SK-N-SH treated with all-trans-retinoic acid at 6 μM for 48 hours (cell line): ENCODE measurements around the gene PTPN1.

ENCODE experiments used
- ATAC-seq: fragments of 200-7000 bp; cut with Tn5 transposase; 3 replicates; pipeline ENCODE4 v1.9.1; 2020; ENCODE audit warnings: mild to moderate bottlenecking, moderate library complexity
- ARNTL ChIP-seq: fragments of 450-650 bp; formaldehyde crosslinking; IDR thresholded peaks from 2 replicates; pipeline ENCODE4 v1.5.0; 2020; ENCODE audit warnings: low read depth, mild to moderate bottlenecking, moderate library complexity, borderline replicate concordance
- BACH2 ChIP-seq: fragments of 250-450 bp; sonication (Bioruptor Pico); IDR thresholded peaks from 2 replicates; pipeline ENCODE4 v1.9.0; 2021; ENCODE audit warnings: mild to moderate bottlenecking, borderline replicate concordance
- CREB5 ChIP-seq: fragments of 250-450 bp; sonication (Bioruptor Pico); IDR thresholded peaks from 2 replicates; pipeline ENCODE4 v1.5.1; 2020; ENCODE audit warnings: low read depth, mild to moderate bottlenecking, moderate library complexity
- CSDC2 ChIP-seq: fragments of 250-450 bp; sonication (Bioruptor Pico); IDR thresholded peaks from 2 replicates; pipeline ENCODE4 v1.5.0; 2020; ENCODE audit warnings: mild to moderate bottlenecking, moderate library complexity
- CSRNP3 ChIP-seq: fragments of 250-450 bp; sonication (Bioruptor Pico); IDR thresholded peaks from 2 replicates; pipeline ENCODE4 v1.5.1; 2021; ENCODE audit warnings: mild to moderate bottlenecking, moderate library complexity
- ESRRG ChIP-seq: fragments of 250-450 bp; sonication (Bioruptor Pico); IDR thresholded peaks from 2 replicates; pipeline ENCODE4 v1.6.1; 2021; ENCODE audit warnings: mild to moderate bottlenecking
- ISL1 ChIP-seq: fragments of 250-450 bp; sonication (Bioruptor Pico); IDR thresholded peaks from 2 replicates; pipeline ENCODE4 v2.1.2; 2022; ENCODE audit warnings: mild to moderate bottlenecking, moderate library complexity
- PATZ1 ChIP-seq: fragments of 250-450 bp; sonication (Bioruptor Pico); IDR thresholded peaks from 2 replicates; pipeline ENCODE4 v1.8.0; 2020; ENCODE audit warnings: mild to moderate bottlenecking, moderate library complexity, borderline replicate concordance
- POU6F1 ChIP-seq: fragments of 250-450 bp; sonication (Bioruptor Pico); IDR thresholded peaks from 2 replicates; pipeline ENCODE4 v1.8.0; 2021; ENCODE audit warnings: low read depth, mild to moderate bottlenecking, moderate library complexity, borderline replicate concordance
- PPARA ChIP-seq: fragments of 250-450 bp; sonication (Bioruptor Pico); IDR thresholded peaks from 2 replicates; pipeline ENCODE4 v1.5.0; 2020; ENCODE audit warnings: mild to moderate bottlenecking, borderline replicate concordance
- RARB ChIP-seq: fragments of 250-450 bp; sonication (Bioruptor Pico); IDR thresholded peaks from 2 replicates; pipeline ENCODE4 v1.8.0; 2021; ENCODE audit warnings: mild to moderate bottlenecking, moderate library complexity
- SNAI2 ChIP-seq: fragments of 250-450 bp; sonication (Bioruptor Pico); IDR thresholded peaks from 2 replicates; pipeline ENCODE4 v1.5.0; 2020; ENCODE audit warnings: mild to moderate bottlenecking, moderate library complexity
- TCF4 ChIP-seq: fragments of 250-450 bp; sonication (Bioruptor Pico); IDR thresholded peaks from 2 replicates; pipeline ENCODE4 v1.8.0; 2021; ENCODE audit warnings: mild to moderate bottlenecking, moderate library complexity, borderline replicate concordance
- TOX ChIP-seq: fragments of 250-450 bp; sonication (Bioruptor Pico); IDR thresholded peaks from 2 replicates; pipeline ENCODE4 v1.8.0; 2021; ENCODE audit warnings: mild to moderate bottlenecking, moderate library complexity, borderline replicate concordance
- TSHZ2 ChIP-seq: fragments of 250-450 bp; sonication (Bioruptor Pico); IDR thresholded peaks from 2 replicates; pipeline ENCODE4 v1.5.0; 2020; ENCODE audit warnings: mild to moderate bottlenecking, moderate library complexity
- ZC3H10 ChIP-seq: fragments of 250-450 bp; sonication (Bioruptor Pico); IDR thresholded peaks from 2 replicates; pipeline ENCODE4 v1.5.1; 2021; ENCODE audit warnings: mild to moderate bottlenecking, moderate library complexity
- ZFP30 ChIP-seq: fragments of 450-650 bp; formaldehyde crosslinking; IDR thresholded peaks from 2 replicates; pipeline ENCODE4 v1.5.0; 2022; ENCODE audit warnings: mild to moderate bottlenecking, moderate library complexity
- ZNF70 ChIP-seq: fragments of 450-650 bp; formaldehyde crosslinking; IDR thresholded peaks from 2 replicates; pipeline ENCODE4 v1.5.0; 2020; ENCODE audit warnings: mild to moderate bottlenecking, moderate library complexity
- ZNF8 ChIP-seq: fragments of 450-650 bp; formaldehyde crosslinking; IDR thresholded peaks from 2 replicates; pipeline ENCODE4 v1.5.0; 2020; ENCODE audit warnings: mild to moderate bottlenecking, moderate library complexity

The PTPN1 gene

GRCh38 chr20:50585214-50585613 lies 75.0 kb downstream of the PTPN1 start:
- no peak for ATAC-seq
- TF ChIP-seq BACH2 (CRISPR knock-in tag) (no peak), ZNF8 (no peak)
- TF ChIP-seq, all 23 proteins: peak for 0

- ATAC-seq, result no peak
- TF ChIP-seq SNAI2 (no peak), ARNTL (CRISPR knock-in tag) (no peak), PPARA (no peak), ZNF70 (CRISPR knock-in tag) (no peak), ESRRG (no peak), ZC3H10 (CRISPR knock-in tag) (no peak), TCF4 (CRISPR knock-in tag) (no peak), BACH2 (CRISPR knock-in tag) (no peak), ZNF8 (no peak), PATZ1 (no peak), CSRNP3 (CRISPR knock-in tag) (no peak), RARB (CRISPR knock-in tag) (no peak), POU6F1 (CRISPR knock-in tag) (no peak), TSHZ2 (CRISPR knock-in tag) (no peak), CSDC2 (no peak), ISL1 (no peak)
These were observed 75.5 kb downstream of the PTPN1 start for GRCh38 chr20:50585678-50586077.

GRCh38 chr20:50586531-50587232 lies 76.5 kb downstream of the PTPN1 start:
- ATAC-seq, result no peak
- TF ChIP-seq CREB5 (CRISPR knock-in tag), result no peak
- TF ChIP-seq ARNTL (CRISPR knock-in tag), result no peak
- TF ChIP-seq TSHZ2 (CRISPR knock-in tag), result no peak
- TF ChIP-seq ZFP30 (CRISPR knock-in tag), result no peak
- TF ChIP-seq ZC3H10 (CRISPR knock-in tag), result no peak
- no peak for TF ChIP-seq CSRNP3 (CRISPR knock-in tag)
- no peak for TF ChIP-seq ISL1
- TF ChIP-seq TOX (CRISPR knock-in tag), result no peak
